Stimulated activated CD8-positive, alpha-beta memory T cell treated with anti-CD3 and anti-CD28 coated beads, Interleukin-12 subunit alpha, Interleukin-12 subunit beta, amount 100 ng/mL, for 1 hour (primary cell): ENCODE results near the gene BYSL.
"Not testable (repeated sequence)": the region's sequence is repeated elsewhere in the genome, so short reads cannot be mapped to it uniquely, and the experiment has no call there.

ENCODE experiments used
- DNase-seq: peaks from one replicate; pipeline ENCODE4 v3.0.0-alpha.2; 2020; ENCODE audit warnings: low read depth

BYSL gene

DNA sequence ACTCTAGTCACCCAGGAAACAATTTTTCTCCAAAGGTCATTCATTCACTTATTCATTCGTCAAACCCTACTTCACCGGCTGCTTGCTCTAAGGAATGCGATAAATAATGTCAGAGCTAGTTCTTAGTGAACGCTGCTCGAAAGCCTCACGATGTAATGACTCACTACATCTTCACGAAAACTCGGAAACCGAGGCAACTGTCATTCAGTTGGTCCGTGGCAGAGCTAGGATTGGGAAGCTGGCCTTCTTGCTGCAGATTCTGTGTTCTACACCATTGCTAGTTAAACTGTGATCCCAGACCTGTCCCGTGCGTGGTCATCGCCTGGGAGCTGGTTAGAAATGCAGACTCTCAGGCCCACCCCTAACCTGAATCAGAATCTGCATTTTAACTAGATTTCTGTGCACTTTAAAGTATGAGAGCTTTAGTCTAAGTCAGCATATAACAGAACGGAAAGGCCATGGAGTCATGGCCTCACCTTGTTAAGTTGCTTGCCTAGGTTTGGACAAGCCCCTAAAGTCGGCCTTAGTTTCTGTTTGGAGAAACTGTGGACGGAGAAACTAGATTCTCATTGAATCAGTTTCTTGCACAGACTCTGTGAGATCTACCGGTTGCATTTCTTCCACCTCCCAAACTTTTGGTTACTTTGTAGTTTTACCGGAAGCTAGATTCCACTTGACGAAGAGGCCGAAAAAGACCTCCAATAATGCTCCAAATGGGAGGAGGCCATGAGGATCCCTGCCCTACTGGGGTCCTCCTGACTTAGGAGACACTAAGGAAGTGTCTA lies 21.0 kb downstream of the BYSL start:
- no peak for DNase-seq

DNA sequence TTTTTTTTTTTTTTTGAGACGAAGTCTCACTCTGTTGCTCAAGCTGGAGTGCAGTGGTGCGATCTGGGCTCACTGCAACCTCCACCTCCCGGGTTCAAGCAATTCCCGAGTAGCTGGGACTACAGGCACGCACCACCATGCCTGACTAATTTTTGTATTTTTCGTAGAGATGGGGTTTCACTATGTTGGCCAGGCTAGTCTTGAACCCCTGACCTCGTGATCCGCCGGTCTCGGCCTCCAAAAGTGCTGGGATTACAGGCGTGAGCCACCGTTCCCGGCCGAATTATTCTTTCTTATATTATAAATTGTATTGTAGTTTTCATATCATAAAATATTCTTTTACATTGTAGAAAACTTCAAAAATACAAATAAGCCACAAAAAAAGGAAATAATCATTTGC lies 21.6 kb downstream of the BYSL start:
- DNase-seq: not testable (repeated sequence)

DNA sequence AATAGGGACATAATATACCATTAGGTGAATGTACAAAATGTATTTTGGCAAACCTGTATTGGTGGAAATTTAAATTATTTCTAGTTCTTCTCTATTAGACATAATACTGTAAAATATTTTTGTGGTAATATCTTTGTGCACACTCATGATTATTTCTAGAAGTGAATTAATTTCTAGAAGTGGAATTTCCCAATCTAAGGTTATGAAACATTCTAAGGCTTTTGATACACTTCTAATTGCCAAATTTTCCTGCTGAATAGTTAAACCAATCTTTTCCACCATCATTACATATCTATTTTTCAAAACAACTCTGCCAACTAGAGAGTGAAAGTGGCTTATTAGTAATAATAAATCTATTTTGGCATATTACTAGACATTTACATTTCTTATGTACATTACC lies 22.2 kb downstream of the BYSL start:
- DNase-seq: no peak

DNA sequence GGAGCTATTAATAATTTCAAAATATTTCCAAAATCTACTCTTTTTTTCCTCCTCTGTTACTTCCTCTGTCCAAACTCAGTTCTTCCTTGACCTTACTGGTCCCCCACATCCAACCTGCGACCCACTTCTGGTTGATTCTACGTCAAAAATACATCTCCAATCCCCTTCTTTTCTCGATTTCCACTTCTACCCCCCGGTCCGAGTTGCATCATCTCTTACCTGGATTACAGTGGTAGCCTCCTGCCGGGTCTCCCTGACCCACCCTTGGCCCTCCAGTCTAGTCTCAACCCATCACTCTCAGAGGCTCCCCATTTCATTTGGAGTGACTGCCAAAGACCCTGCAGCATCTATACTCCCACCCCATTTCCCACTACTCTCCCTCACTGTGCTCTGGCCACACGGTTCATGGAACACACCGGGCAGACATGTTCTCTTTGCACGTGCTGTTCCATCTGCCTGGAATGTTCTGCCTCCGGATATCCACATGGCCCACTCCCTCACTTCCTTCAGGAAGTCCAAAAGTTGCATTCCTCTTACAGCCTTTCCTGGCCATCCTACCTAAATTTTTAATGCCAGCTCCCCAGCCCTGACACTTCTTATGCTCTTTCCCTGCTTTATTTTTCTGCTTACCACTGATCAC lies 26.4 kb downstream of the BYSL start:
- no peak for DNase-seq

DNA sequence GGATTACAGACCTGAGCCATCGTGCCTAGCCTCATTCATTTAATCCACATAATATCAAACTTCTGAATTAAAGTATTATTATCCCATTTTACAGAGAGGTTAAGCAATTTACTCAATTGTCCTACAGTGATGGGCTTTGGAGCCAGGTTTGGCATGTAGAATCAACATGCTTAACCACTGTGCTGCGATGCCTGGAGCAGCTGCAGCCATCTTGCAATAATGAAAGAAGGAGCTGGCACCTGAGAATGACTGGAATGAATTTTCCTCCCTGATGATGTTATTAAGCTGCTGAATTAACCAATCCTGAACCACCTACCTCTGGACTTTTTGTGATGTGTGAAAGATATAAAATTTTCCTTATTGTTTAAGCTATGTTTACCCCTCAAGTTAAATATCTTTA lies 33.4 kb downstream of the BYSL start:
- DNase-seq: no peak

DNA sequence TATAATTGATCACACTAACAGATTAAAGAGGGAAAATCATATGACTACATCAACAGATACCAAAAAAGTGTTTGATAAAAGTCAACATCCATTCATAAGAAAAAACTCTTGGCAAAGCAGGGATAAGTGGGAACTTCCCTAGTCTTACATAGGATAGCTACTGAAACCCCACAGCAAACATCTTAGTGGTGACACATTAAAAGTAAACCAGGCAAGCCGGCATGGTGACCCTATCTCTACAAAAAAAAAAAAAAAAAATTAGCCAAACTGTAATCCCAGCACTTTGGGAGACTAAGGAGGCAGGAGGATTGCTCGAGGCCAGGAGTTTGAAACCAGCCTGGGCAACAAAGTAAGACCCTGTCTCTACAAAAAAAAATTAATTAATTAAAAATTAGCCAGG lies 34.1 kb downstream of the BYSL start:
- no peak for DNase-seq

DNA sequence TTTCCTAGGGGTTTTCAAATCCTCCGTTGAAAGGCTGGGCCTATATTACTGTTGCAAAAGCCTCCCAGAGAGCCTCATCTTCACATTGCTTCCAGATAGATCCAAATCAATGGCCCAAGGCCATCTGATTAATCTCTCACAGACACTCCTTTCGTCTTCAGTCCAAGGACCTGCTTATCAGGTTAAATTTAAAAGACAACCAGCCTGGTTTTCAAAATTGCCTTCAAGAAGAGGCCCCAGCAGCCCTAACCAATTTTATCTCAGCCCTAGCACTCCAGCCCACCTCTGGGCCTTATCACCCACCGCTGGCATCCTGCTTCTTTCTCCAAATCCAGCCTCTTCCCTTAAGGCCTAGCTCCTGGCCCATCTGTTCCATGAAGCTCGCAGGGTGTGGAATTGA lies 35.8 kb downstream of the BYSL start:
- no peak for DNase-seq

DNA sequence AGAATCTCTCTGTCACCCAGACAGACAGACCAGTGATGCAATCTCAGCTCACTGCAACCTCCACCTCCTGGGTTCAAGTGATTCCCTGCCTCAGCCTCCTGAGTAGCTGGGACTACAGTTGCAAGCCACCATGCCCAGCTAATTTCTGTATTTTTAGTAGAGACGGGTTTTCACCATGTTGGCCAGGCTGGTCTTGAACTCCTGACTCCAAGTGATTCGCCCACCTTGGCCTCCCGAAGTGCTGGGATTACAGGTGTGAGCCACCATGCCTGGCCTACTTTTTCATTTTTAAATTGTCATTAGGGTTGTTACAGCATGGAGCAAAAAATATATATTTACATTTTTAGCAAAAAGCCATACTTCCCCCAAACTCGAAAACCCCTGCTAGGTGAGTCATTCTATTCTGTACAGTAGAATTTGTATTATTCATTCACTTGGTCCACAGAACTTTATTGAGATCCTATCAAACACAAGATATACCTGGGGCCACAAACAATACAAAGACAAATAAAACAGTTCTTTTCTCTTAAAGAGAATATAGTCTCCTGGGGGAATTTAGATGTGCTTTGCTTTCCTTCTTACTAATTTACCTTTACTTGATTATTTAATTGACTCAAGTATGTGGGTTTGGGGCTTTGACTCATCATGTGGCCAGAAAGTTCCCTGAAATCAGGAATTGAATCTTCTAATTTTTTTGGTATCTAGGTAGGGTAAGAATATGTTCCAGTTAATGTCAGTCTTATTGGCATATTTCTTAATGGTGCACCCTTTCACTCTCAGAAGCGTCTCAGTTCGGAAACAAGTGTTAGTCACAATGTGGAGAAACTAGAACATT lies 36.9 kb downstream of the BYSL start:
- DNase-seq: no peak

DNA sequence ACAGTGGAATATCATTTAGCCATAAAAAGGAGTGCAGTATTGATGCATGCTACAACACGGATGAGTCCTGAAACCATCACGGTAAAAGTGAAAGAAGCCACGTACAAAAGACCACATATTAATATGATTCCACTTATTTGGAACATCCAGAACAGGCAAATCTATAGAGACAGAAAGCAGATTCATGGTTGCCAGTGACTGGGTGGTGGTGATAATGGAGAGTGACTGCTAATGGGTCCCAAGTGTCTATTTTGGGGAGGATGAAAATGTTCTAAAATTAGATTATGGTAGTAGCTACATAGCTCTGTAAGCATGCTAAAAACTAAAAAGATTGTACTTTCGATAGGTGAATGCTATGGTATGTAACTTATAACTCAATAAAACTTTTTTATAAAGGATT lies 38.7 kb downstream of the BYSL start:
- no peak for DNase-seq

DNA sequence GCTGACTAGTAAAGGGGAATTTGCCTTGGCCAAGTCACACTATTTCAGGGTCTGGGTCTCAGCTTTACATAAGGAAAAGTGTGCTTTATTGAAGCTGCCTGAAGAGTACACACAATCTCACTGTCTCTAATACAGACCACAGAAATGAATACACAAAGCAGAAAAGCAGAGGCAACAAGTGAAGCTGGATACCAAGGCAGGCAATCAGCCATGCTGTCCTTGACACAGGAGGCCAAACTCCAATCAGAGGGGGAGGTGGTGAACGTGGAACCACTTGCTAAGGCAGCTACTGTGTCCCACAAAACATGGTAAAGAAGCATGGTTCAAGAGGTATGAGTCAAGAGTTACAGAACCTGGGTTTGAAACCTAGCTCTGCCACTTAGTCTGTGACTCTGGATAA lies 42.1 kb downstream of the BYSL start:
- DNase-seq: no peak

DNA sequence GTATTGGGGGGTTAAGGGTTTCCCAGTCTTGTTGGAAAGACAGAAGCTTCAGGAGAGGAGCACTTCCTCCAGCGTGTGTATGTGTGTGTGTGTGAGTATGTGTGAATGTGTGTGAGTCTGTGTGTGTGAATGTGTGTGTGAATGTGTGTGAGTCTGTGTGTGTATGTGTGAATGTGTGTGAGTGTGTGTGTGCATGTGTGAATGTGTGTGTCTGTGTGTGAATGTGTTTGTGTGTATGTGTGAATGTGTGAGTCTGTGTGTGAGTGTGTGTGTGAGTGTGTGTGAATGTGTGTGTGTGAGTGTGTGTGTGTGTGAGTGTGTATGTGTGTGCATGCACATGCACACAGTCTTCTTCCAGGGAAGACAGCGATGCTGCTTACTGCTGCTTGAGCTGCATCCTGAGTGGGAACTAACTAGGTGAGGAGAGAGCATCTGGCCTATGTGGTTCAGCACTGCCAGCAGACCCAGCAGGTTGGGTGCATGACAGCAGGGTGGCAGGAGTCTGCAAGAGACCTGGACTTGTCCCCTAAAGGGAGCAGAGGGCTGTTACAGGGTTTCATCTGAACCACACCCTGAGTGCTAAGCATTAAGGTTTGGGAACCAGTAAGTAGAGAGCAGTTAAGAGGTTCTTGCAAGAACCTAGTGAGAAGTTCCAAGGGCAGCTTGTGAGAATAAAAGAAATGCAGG lies 43.0 kb downstream of the BYSL start:
- no peak for DNase-seq

DNA sequence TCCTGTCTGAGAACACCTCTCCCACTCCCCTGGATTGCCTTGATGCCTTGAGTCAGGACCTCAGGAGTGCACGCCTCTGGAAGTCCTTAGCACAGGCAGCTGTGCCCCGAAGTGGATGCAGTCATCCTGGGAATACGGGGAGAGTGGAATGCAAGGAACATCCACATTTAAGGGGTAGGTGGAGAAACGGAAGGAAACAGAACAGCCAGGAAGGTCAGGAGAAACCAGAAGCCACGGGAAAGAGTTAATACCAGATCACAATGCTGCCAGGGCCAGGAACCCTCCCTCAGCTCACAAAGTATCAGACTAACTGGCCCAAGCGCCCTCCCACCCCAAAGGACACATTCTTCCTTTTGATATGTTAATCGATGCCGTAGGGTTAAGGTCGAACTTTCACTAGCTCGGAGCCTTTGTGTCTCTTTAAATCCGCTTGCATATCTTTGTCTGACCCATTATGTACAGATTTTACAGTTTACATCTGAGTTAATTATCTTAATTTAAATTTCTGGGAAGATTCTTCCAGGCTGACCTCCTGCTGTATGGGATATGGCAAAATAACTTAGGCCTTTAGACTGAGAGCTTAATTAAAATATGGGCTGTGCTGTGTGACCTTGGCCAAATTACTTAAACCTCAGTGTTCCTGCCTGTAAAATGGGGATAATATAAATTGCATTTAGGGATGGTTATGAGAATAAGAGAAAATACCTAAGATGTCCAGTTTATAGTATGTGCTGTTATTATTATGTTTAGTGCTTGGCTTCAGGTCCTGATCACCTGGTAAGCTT lies 44.3 kb downstream of the BYSL start:
- DNase-seq: no peak

DNA sequence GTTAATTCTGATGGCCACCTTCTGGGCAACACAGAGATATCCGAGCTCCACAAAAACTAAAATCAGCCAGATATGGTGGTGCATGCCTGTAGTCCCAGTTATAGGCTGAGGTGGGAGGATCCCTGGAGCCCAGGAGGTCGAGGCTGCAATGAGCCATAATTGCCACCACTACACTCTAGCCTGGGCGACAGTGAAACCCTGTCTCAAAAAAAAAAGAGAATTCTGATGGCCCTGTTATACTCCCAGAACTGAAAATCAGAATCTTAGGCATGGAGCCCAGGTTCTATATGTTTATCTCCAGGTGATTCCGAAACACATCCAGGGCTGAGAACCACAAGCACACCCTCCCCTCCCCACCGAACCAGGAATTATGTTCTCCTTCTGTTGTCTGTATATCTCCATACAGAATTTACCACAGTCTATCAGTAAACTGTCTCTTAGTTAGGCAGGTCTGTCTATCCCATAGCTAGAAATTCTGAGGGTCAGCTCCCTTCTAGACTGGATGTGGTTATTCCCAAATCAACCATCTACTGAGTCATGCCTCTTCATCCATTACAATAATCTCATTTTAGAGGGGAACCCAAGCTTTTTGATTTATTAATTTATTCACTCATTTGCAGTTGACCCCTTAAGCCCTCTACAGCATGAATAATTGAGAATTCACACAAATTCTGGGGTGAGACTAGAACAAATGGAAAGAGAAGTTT lies 45.1 kb downstream of the BYSL start:
- no peak for DNase-seq

DNA sequence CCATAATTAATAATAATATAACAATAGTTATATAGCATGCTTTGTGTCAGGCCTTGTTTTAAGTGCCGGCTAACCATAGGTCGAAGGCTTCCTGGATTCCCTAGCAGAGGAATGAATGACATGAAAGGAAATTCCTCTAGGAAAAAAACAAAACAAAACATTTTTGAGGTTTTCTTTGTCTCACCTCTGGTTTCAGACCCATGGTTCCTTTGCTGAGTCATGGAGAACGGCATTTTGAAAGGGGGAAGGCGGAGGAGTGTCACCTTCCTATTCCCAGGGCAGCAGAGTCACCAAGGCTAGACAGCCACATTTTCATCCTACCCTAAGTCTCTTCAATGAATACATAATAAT lies 45.6 kb downstream of the BYSL start:
- no peak for DNase-seq

DNA sequence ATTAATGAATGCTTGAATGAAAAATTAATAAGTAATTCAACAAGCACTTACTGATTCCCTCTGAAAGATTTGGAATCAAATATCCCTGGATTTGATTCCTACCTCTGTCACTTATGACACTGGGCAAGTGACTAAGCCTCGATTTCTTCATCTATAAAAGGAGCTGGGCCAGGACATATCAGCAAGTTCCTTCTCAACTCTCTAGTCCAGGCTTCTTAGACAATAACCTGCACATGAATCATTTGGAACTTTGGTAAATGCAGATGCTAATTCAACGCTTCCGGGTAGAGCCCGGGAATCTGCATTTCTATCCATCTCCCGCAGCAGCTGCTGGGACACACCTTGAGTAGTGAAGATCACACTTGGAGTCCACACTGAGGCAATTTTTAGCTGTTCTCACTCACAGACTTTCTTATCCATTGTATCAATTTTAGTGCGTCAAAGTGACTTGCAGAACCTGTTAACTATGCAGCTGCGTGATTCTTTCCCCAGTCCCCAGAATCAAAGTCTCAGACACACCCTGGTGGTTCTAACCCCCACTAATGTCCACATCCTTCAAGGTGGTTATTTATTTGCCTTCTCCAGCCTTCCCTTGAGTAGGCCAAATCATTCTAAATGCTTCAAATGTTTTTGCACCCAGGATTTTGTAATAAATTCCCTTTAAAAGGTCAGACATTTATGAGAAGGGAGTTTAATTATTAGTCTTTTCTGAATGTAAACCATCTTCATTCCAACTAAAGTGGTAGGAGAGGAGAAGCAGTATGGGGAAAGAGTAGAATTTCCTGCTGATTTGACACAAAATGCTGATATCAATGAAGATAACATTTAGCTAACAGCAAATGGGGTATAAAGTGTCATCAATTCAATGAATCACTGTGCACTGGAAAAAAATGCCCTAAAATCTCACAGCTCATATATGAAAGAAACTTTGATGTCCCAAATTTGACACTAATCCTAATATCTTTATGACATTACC lies 46.3 kb downstream of the BYSL start:
- DNase-seq: no peak

DNA sequence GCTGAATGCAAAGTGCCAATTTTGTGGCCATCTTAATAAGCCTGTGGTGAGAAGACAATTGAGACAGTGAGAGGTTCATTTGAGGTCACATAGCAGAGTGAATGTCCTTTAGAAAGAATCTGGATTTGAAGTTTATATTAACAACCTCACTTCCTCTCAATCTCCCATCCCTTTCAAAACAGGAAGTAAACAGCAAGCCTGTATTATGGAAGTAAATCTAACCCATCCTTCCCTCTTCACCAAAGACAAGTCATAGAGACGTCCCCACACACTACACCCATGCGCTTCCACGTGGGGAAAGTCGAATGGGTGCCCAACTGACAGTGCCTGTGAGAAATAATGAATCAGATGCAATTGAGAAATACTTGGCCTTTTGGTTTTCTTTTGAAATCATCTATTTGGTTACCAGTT lies 49.1 kb downstream of the BYSL start:
- DNase-seq: no peak

DNA sequence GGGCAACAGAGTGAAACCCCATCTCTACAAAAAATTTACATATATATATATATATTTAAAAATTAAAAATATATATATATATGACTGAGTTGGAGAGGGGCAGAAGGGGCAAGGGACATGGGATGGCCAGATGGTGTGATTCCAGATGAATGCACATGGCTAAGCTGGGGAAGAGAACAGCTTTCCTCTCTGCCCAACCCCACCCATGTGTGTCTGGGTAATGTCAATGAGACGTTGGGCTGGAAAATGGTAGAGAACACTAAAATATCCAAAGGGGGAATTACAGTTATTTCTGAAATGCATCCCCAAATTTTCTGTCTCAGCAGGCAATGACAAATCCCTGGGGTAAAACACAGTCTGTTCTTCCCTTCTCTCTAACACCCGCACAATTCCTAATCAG lies 51.5 kb downstream of the BYSL start:
- no peak for DNase-seq

DNA sequence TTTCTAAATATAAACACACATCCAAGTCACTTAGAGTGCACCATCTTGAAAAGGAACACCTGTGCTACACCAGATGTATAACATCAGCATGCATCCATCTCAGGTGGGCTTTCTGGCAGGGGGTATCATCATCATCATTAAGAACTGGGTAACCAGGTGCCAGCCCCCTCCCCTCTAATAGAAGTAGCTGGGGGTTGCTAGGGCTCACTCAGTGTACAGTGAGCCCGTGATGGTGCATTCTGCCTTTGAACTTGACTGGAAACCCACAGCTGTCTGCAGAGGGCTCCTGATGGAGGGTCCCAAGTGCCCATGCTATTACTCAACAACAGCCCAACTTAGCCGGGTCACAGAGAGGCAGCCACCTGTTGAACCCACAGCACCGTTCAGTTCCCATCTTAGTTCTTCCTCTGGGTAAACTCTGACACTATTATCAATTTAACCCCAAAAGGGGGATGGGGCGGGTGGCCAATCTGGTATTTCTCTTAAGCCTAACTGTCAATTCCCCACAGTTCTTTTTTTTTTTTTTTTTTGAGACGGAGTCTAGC lies 53.1 kb downstream of the BYSL start:
- DNase-seq: no peak

DNA sequence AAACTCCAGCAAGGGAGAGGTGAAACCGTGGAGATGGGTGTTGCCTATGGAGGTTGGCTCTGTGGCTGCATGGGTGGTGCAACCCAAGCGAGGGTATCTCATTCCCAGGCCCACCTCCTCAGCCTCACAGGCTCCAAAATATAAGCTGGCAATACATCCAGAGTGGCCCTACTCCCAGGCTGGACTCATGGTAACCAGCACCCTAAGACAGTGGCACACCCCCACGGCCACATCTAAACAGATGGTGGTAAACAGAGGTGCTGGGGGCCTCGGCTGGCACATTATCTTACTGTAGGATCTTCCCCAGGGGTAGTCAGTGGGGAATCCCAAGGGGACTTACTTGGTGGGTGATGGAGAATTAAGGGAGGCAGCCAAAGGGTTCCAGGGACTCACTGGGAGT lies 54.0 kb downstream of the BYSL start:
- no peak for DNase-seq
